HG03460 (cell line): ENCODE results near the gene AKAP6.

Source experiments
- ATAC-seq: cut with Tn5 transposase; IDR thresholded peaks from one replicate; pipeline ENCODE4 v1.9.1; 2021; ENCODE audit not compliant: unreplicated experiment

AKAP6 gene

GRCh38 chr14:32607399-32607798 lies 278.3 kb downstream of the AKAP6 start:
- ATAC-seq = no peak

GRCh38 chr14:32608857-32609256 lies 279.8 kb downstream of the AKAP6 start:
- ATAC-seq = no peak

GRCh38 chr14:32609388-32609787 lies 280.3 kb downstream of the AKAP6 start:
- ATAC-seq = no peak

GRCh38 chr14:32611752-32612151 lies 282.7 kb downstream of the AKAP6 start:
- ATAC-seq = no peak

GRCh38 chr14:32618991-32619390 lies 289.9 kb downstream of the AKAP6 start:
- ATAC-seq = no peak

GRCh38 chr14:32620303-32620702 lies 291.2 kb downstream of the AKAP6 start:
- ATAC-seq = no peak

GRCh38 chr14:32620724-32621123 lies 291.6 kb downstream of the AKAP6 start:
- ATAC-seq = no peak

- ATAC-seq = no peak
These were observed 292.5 kb downstream of the AKAP6 start for GRCh38 chr14:32621585-32621984.

GRCh38 chr14:32622742-32623141 lies 293.6 kb downstream of the AKAP6 start:
- ATAC-seq = no peak

- no peak for ATAC-seq
These were observed 294.4 kb downstream of the AKAP6 start for GRCh38 chr14:32623300-32624093.

- ATAC-seq = no peak
These were observed 296.1 kb downstream of the AKAP6 start for GRCh38 chr14:32625211-32625610.

- no peak for ATAC-seq
These were observed 298.6 kb downstream of the AKAP6 start for GRCh38 chr14:32627545-32628298.

- no peak for ATAC-seq
These were observed 300.1 kb downstream of the AKAP6 start for GRCh38 chr14:32629236-32629635.

- no peak for ATAC-seq
These were observed 301.6 kb downstream of the AKAP6 start for GRCh38 chr14:32630701-32631100.

GRCh38 chr14:32633224-32633859 lies 304.2 kb downstream of the AKAP6 start:
- no peak for ATAC-seq

GRCh38 chr14:32633930-32634329 lies 304.8 kb downstream of the AKAP6 start:
- ATAC-seq = no peak

GRCh38 chr14:32635061-32635719 lies 306.1 kb downstream of the AKAP6 start:
- no peak for ATAC-seq

GRCh38 chr14:32637582-32637981 lies 308.5 kb downstream of the AKAP6 start:
- ATAC-seq = no peak

GRCh38 chr14:32639208-32639607 lies 310.1 kb downstream of the AKAP6 start:
- ATAC-seq = no peak

GRCh38 chr14:32645551-32645950 lies 316.5 kb downstream of the AKAP6 start:
- ATAC-seq = no peak

GRCh38 chr14:32648434-32648833 lies 319.3 kb downstream of the AKAP6 start:
- ATAC-seq = no peak
